ENCODE measurements around the gene SND1.
A peak's percentile ranks its signal among the peaks of the same experiment; 100 is the strongest.

Gene SND1

GRCh38 chr7:127822822-127823508, 171.0 kb downstream of the SND1 start:
- CTCF ChIA-PET = no interaction called here
- no peak for DNase-seq (ENCODE audit: extremely low spot score)
- POLR2A ChIA-PET = no interaction called here
- TF ChIP-seq CTCF (IDR thresholded peaks at IDR 0.05; ENCODE audit: control extremely low read depth, extremely low read depth, low read depth, missing control alignments) = no peak

- ChIA-PET POLR2A (no interaction called here), CTCF (no interaction called here)
- no peak for TF ChIP-seq CTCF (IDR thresholded peaks at IDR 0.05; ENCODE audit: control extremely low read depth, extremely low read depth, low read depth, missing control alignments)
- no peak for DNase-seq (ENCODE audit: extremely low spot score)
Measured at GRCh38 chr7:127824682-127825081, 172.7 kb downstream of the SND1 start.

GRCh38 chr7:127828843-127829500, 177.0 kb downstream of the SND1 start:
- POLR2A ChIA-PET = no interaction called here
- CTCF ChIA-PET = interaction anchor here (0.9 to 1.2 kb wide), 3 partner anchors 31 to 109 kb away, joined by 3 read pairs; no protein-coding TSS in a partner anchor
- TF ChIP-seq CTCF (IDR thresholded peaks at IDR 0.05; ENCODE audit: control extremely low read depth, extremely low read depth, low read depth, missing control alignments) = no peak
- DNase-seq (ENCODE audit: extremely low spot score) = peak; percentile 31

GRCh38 chr7:127831318-127832219, 179.6 kb downstream of the SND1 start:
- DNase-seq (ENCODE audit: extremely low spot score) = no peak
- ChIA-PET POLR2A (no interaction called here), CTCF (interaction anchor here (1.2 to 1.4 kb wide), 2 partner anchors 9 to 39 kb away, joined by 3 to 5 read pairs; no protein-coding TSS in a partner anchor)
- TF ChIP-seq CTCF (IDR thresholded peaks at IDR 0.05; ENCODE audit: control extremely low read depth, extremely low read depth, low read depth, missing control alignments) = no peak

- ChIA-PET CTCF (interaction anchor here (1.2 kb wide), 1 partner anchor 8 kb away, joined by 3 read pairs; no protein-coding TSS in a partner anchor), POLR2A (no interaction called here)
- no peak for TF ChIP-seq CTCF (IDR thresholded peaks at IDR 0.05; ENCODE audit: control extremely low read depth, extremely low read depth, low read depth, missing control alignments)
- no peak for DNase-seq (ENCODE audit: extremely low spot score)
Measured at GRCh38 chr7:127832592-127832991, 180.6 kb downstream of the SND1 start.

- DNase-seq (ENCODE audit: extremely low spot score) = no peak
- POLR2A ChIA-PET = no interaction called here
- CTCF ChIA-PET = interaction anchor here (1.4 kb wide), 1 partner anchor 11 kb away, joined by 4 read pairs; no protein-coding TSS in a partner anchor
- TF ChIP-seq CTCF (IDR thresholded peaks at IDR 0.05; ENCODE audit: control extremely low read depth, extremely low read depth, low read depth, missing control alignments) = no peak
Measured at GRCh38 chr7:127833641-127834040, 181.6 kb downstream of the SND1 start.
